OCI-LY7 (cell line): Measurements from ENCODE around the gene SP100.

Source experiments
- CTCF ChIP-seq: fragments of 200-600 bp; sonication (generic); conservative IDR thresholded peaks from 2 replicates; pipeline ENCODE4 v1.5.1; 2014; ENCODE audit warnings: mild to moderate bottlenecking, antibody characterized with exemption, low read length, moderate library complexity, mixed read lengths
- EZH2phosphoT487 ChIP-seq: fragments of 200-600 bp; sonication (generic); IDR thresholded peaks from 2 replicates; pipeline ENCODE4 v1.6.1; 2018; ENCODE audit warnings: low read depth, borderline replicate concordance, mild to moderate bottlenecking, mixed run types, antibody characterized with exemption, low read length, moderate library complexity, mixed read lengths

- TF ChIP-seq CTCF (no peak), EZH2phosphoT487 (no peak)
These were observed 43.2 kb downstream of the SP100 start for GRCh38 chr2:230459216-230459615.
